GM13976 (cell line): ENCODE data around the gene C17orf114.

Experiments used
- DNase-seq: peaks from one replicate; pipeline ENCODE4 v3.0.0; 2012; ENCODE audit warnings: low spot score
- CTCF ChIP-seq: IDR thresholded peaks from 2 replicates; pipeline ENCODE4 v1.5.1; 2012; ENCODE audit warnings: borderline replicate concordance, mild to moderate bottlenecking; ENCODE audit not compliant: insufficient read depth; ENCODE audit errors: extremely low read depth, missing control alignments, control extremely low read depth
- in situ Hi-C: fragments of 300-500 bp; cut with MboI; formaldehyde crosslinking; loops from one replicate; pipeline ENCODE4 v1.12.0; 2022; ENCODE audit warnings: low sequenced_read_pairs, mixed read lengths, inconsistent platforms; ENCODE audit not compliant: unreplicated experiment

The C17orf114 gene

GRCh38 chr17:4802228-4802627 is at the start of gene C17orf114:
TSS of gene C17orf114 (minus strand) at chr17:4802328.
- in situ Hi-C loops: no loop called here
- TF ChIP-seq CTCF: no peak
- DNase-seq: no peak

DNA sequence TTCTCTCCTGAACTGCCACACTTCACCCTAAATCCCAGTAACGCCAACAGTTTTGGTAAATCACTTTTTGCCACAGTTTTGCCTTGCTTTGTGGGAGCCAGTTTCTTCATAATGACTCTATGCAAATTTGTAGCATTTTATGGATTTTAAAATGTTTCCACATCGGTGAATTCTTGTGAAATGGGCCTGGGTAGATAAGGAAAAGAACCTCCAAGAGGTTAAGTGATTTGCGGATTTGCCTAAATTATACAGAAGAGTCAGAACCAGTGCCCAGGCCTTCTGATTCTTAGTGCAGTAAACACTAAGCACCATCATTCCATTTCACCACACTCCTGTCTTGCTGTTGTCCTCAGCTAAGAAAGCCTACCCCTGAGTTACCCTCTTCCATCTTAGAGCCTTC is 49.0 kb upstream of the C17orf114 start:
- in situ Hi-C loops: no loop called here
- TF ChIP-seq CTCF: no peak
- DNase-seq: no peak

GRCh38 chr17:4850246-4850645 is 48.1 kb upstream of the C17orf114 start:
- no peak for TF ChIP-seq CTCF
- in situ Hi-C loops: no loop called here
- DNase-seq: no peak

DNA sequence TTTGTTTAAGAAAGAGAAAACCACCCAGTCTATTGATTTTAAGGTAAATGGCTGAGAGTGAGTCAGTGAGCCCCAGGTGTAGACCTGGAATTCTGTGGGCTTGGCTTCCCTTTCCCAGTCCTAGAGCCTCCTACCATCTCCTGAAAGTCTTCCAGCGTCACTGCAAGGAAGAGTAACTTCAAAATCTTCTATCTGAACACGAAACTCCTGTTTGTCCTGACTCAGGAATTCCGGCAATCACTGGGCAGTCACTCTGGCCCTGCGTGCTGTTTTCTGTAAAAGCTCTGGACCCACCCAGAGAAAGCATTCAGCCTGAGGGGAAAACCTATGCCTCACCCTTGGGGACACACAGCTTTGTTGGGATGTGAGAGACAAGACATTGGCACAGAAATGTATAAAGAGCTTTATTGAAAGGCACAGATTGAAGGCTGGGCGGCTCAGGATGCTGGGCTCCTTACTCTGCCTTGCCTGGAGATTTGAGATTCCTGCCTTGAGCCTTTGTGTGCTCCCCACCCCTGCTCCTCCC is 46.9 kb upstream of the C17orf114 start:
- in situ Hi-C loops: no loop called here
- DNase-seq: no peak
- TF ChIP-seq CTCF: no peak

DNA sequence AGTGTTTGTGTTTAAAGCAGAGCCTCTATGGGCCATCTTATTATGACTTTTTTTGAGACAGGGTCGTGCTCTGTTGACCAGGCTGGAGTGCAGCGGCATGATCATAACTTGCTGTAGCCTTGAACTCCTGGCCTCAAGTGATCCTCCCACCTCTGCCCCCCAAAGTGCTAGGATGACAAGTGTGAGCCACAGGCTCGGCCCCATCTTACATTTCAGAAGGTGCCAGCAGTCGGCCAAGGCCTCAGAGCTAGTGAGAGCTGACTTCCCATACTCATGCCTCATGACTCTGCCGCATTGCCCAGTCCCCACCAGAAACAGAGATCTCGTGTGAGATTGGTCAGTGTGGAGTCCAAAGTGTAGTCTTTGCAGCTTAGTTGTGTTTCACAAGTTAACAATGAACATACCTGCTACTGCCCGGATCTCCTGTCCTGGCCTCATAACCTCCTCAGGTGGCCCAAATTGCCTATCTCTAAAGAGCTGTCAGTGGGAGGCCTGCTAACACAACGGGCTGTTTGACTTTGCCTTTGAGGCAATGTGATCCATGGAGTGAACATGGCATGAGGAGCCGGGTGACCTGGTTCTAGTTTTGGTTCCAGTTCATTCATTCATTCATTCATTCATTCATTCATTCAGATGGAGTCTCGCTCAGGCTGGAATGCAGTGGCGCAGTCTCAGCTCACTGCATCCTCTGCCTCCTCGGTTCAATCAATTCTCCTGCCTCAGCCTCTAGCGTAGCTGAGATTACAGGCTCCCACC is 44.7 kb upstream of the C17orf114 start:
- no peak for DNase-seq
- no peak for TF ChIP-seq CTCF
- in situ Hi-C loops: no loop called here

- TF ChIP-seq CTCF: no peak
- DNase-seq: no peak
Observed at GRCh38 chr17:4845118-4845517, 43.0 kb upstream of the C17orf114 start.

More at GRCh38 chr17:4845118-4845517, 43.0 kb upstream of the C17orf114 start:
- in situ Hi-C loops: no loop called here
